K562 (cell line): Measurements from ENCODE around the gene TIGD1. TPM values are rescaled to one million over a fixed set of nuclear protein-coding genes. Genes with fewer than 3 reads are reported as not detected.

ENCODE experiments used
- ATAC-seq: fragments of 200-7000 bp; cut with Tn5 transposase; 3 replicates; pipeline ENCODE4 v1.9.1; 2020; ENCODE audit warnings: moderate library complexity
- BruUV-seq: library from RNA; stranded (reverse); fragments of 400-500 nt; replicated peaks from 2 replicates; lab custom pipeline; 2021; lab: Mats Ljungman, UMichigan
- CTCF ChIA-PET: fragments of 300-600 bp; formaldehyde crosslinking; extraction: SDS; loops from one replicate; lab custom pipeline; 2021; ENCODE audit warnings: low intra/inter-chr PET ratio; lab: Yijun Ruan, JAX
- POLR2A ChIA-PET: fragments of 300-600, 350-650 bp; sonication (Branson Sonifier 250); formaldehyde crosslinking; extraction: SDS; loops from one replicate; lab custom pipeline; 2021; ENCODE audit warnings: antibody characterized with exemption, inconsistent platforms; lab: Yijun Ruan, JAX
- DNase-seq, 4 experiments: peaks; one replicate each; pipeline versions ENCODE4 v3.0.0 to v3.0.0-alpha.2; 2011 to 2018; ENCODE audit warnings: low spot score in 3 of 4, mixed read lengths in 3 of 4; ENCODE audit errors: extremely low read depth in 1 of 4
- FAIRE-seq: peaks from 2 replicates; lab custom pipeline; 2011; peaks lifted over from hg19 to GRCh38; lab: Jason Lieb, UNC
- H2AFZ ChIP-seq: 2 replicates; pipeline ENCODE4 v1.6.0; 2011; ENCODE audit warnings: low read depth, low read length, control low read depth, inconsistent platforms
- H3K27ac ChIP-seq: fragments of 200-600 bp; 3 replicates; pipeline ENCODE4 v1.8.0; 2011; ENCODE audit warnings: low read depth, mild to moderate bottlenecking, control low read depth, inconsistent platforms, low read length, moderate library complexity, mixed read lengths; ENCODE audit errors: extremely low read depth
- H3K27me3 ChIP-seq, 2 experiments: fragments of 300-600 bp in 1 of 2; 2 replicates in 1 of 2; 3 replicates in 1 of 2; pipeline versions ENCODE4 v1.6.0 to v1.8.0; 2011; ENCODE audit warnings: inconsistent platforms in 2 of 2, low read length in 2 of 2, mild to moderate bottlenecking in 1 of 2, mixed read lengths in 1 of 2, moderate library complexity in 1 of 2; ENCODE audit not compliant: control insufficient read depth in 2 of 2, insufficient read depth in 2 of 2
- H3K36me3 ChIP-seq: fragments of 300-600 bp; 3 replicates; pipeline ENCODE4 v1.8.0; 2011; ENCODE audit warnings: mild to moderate bottlenecking, low read length, inconsistent platforms; ENCODE audit not compliant: control insufficient read depth, insufficient read depth
- H3K4me1 ChIP-seq, 2 experiments: fragments of 200-600 bp in 1 of 2; replicated peaks in 1 of 2; 2 replicates in 1 of 2; 3 replicates in 1 of 2; pipeline versions ENCODE4 v1.5.1 to v1.8.0; 2011; ENCODE audit warnings: inconsistent platforms in 2 of 2, low read length in 2 of 2, mild to moderate bottlenecking in 1 of 2, mixed read lengths in 1 of 2, moderate library complexity in 1 of 2; ENCODE audit not compliant: control insufficient read depth in 2 of 2, insufficient read depth in 2 of 2
- H3K4me2 ChIP-seq: 2 replicates; pipeline ENCODE4 v1.6.1; 2011; ENCODE audit warnings: low read length, control low read depth, inconsistent platforms, mixed read lengths; ENCODE audit not compliant: insufficient read depth
- H3K4me3 ChIP-seq: fragments of 200-600 bp; sonication (generic), shearing (Covaris generic); 2 replicates; pipeline ENCODE4 v1.5.1; 2016; ENCODE audit warnings: control low read depth, inconsistent platforms
- H3K79me2 ChIP-seq: fragments of 200-600 bp; 3 replicates; pipeline ENCODE4 v1.8.0; 2011; ENCODE audit warnings: low read length, inconsistent platforms; ENCODE audit not compliant: control insufficient read depth, insufficient read depth
- H3K9ac ChIP-seq, 2 experiments: 2 replicates each; pipeline versions ENCODE4 v1.6.0 to v1.6.1; 2011; ENCODE audit warnings: low read depth in 2 of 2, low read length in 2 of 2, control low read depth in 1 of 2, inconsistent platforms in 1 of 2, mild to moderate bottlenecking in 1 of 2, mixed read lengths in 1 of 2; ENCODE audit not compliant: insufficient read depth in 1 of 2
- H3K9me1 ChIP-seq: one replicate; pipeline ENCODE4 v1.6.0; 2011; ENCODE audit warnings: inconsistent platforms, mild to moderate bottlenecking, low read length, moderate library complexity; ENCODE audit not compliant: control insufficient read depth, insufficient read depth
- H3K9me3 ChIP-seq: replicated peaks from 2 replicates; pipeline ENCODE4 v1.5.1; 2011; ENCODE audit warnings: low read depth, low read length, inconsistent platforms; ENCODE audit not compliant: control insufficient read depth, insufficient read depth
- H4K20me1 ChIP-seq: replicated peaks from 2 replicates; pipeline ENCODE4 v1.6.1; 2011; ENCODE audit warnings: low read length, inconsistent platforms, mixed read lengths; ENCODE audit not compliant: control insufficient read depth, insufficient read depth
- ESRRB ChIP-seq: fragments of 250-450 bp; sonication (Bioruptor Pico); IDR thresholded peaks from 2 replicates; pipeline ENCODE4 v1.5.0; 2020; ENCODE audit warnings: mild to moderate bottlenecking, moderate library complexity, borderline replicate concordance
- POLR2G ChIP-seq: fragments of 200-400 bp; formaldehyde crosslinking; IDR thresholded peaks from 2 replicates; pipeline ENCODE4 v1.6.1; 2017; ENCODE audit warnings: low read depth, mild to moderate bottlenecking, antibody characterized with exemption, low read length, moderate library complexity
- WGBS: fragments of 100-300 bp; shearing (Covaris generic); methylation state at CpG from one replicate; pipeline ENCODE4 v1.1.6; 2016; ENCODE audit warnings: low coverage, mixed read lengths; ENCODE audit not compliant: insufficient coverage; ENCODE audit errors: missing lambda C conversion rate; 5-methylcytosine and 5-hydroxymethylcytosine counted together
- in situ Hi-C: fragments of 300-500 bp; cut with MboI; formaldehyde crosslinking; loops from 4 replicates; pipeline ENCODE4 v1.15.0; 2018; ENCODE audit warnings: inconsistent platforms, mixed read lengths
- intact Hi-C: fragments of 100-400 bp; cut with micrococcal nuclease; formaldehyde crosslinking; loops from 2 replicates; pipeline ENCODE4 v1.14.2; 2022
- polyA plus RNA-seq, 8 experiments: library from polyadenylated mRNA; depleted of rRNA in 4 of 8; stranded (reverse) in 5 of 8; unstranded in 3 of 8; fragments of >200 nt; fragmentation: Nextera tagmentation in 2 of 8; fragmentation: Illumina TruSeq in 1 of 8; extraction: Ambion mirVana in 2 of 8; extraction: Trizol in 1 of 8; gene quantifications; 2 replicates each; pipeline versions ENCODE4 v1.2.1 to v1.2.3, GENCODE V29; 2011 to 2014; ENCODE audit warnings: inconsistent platforms in 1 of 8, missing spikeins in 1 of 8
- total RNA-seq, 7 experiments: library from RNA; depleted of rRNA in 6 of 7; stranded (reverse); fragments of >200 nt in 6 of 7; fragmentation: Illumina TruSeq in 2 of 7; extraction: Trizol in 2 of 7; gene quantifications; 2 replicates each; pipeline versions ENCODE4 v1.2.1 to v1.2.3, GENCODE V29; 2011 to 2021; ENCODE audit warnings: low replicate concordance in 1 of 7

The TIGD1 gene
- total and polyA plus RNA-seq, 9 of the 15 experiments (the other 6 are each of a cell fraction or from before 2014, with no cell fraction given), result 2.0 to 10.1 (median 6.6) TPM

DNA sequence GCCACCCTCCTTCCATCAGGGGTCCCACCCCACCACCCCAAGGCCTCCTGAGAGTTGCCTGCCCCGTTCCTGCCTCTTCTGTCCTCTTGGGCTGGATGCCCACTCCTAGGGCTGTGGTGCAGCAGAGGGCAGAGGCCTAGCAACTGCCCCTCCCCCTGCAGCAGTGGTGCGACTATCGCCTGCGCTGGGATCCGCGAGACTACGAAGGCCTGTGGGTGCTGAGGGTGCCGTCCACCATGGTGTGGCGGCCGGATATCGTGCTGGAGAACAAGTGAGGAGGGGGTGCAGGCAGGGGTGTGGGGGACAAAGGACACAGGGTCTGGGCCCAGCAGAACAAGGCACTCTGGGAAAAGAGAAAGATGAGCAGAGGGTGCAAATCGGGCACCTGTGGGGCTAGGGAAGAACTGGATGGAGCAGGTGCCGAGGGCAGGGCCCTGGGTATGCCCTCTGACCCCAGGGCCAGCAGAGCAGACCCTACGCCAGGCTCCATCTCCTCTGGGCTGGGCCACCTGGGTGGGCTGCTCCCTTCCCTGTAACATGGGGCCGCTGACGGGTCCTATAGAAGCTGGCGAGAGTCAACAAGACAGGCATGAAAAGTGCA is 9.8 kb downstream of the TIGD1 start:
- no peak for FAIRE-seq
- no peaks in the 10 kb centered on the region for H4K20me1 ChIP-seq
- in situ Hi-C loops (no loop called here), intact Hi-C loops (no loop called here)
- no peak for ATAC-seq
- TF ChIP-seq ESRRB (CRISPR knock-in tag) (no peak), POLR2G (peak; percentile 61)
- H3K27ac ChIP-seq, result no peak overlapping the region
- POLR2A ChIA-PET, result interaction anchor here (1.2 kb wide), 1 partner anchor 76 kb away, joined by 3 read pairs; no protein-coding TSS in a partner anchor
- no peaks in the 10 kb centered on the region for H3K9me1 ChIP-seq
- H3K79me2 ChIP-seq, result no peaks in the 10 kb centered on the region
- BruUV-seq, result no TSS peak
- H3K36me3 ChIP-seq, result no peaks in the 10 kb centered on the region
- H3K4me1 ChIP-seq, result peaks cover 0 to 35% of the 10 kb centered on the region in 2 experiments; a peak in 2 of 5 replicates
- CTCF ChIA-PET, result no interaction called here
- WGBS, result 47% methylated on average over 8 of the region's 17 CpGs
- H3K9ac ChIP-seq, result no peak overlapping the region; a peak in 1 of 4 replicates
- H2AFZ ChIP-seq, result no peak overlapping the region
- H3K4me3 ChIP-seq, result no peak overlapping the region
- no peaks in the 10 kb centered on the region for H3K9me3 ChIP-seq
- peak in 1 of 4 experiments; percentile 14 for DNase-seq
- H3K4me2 ChIP-seq, result no peak overlapping the region
- no peaks in the 10 kb centered on the region for H3K27me3 ChIP-seq
